Esophagus muscularis mucosa (tissue), 4 donors: ENCODE measurements around the gene FXYD6. TPM values are rescaled to one million over a fixed set of nuclear protein-coding genes. Genes with fewer than 3 reads are reported as not detected.

Experiments
- DNase-seq: peaks from one replicate; pipeline ENCODE4 v3.0.0-alpha.2; 2017; ENCODE audit errors: extremely low spot score
- H3K27ac ChIP-seq, 4 donors: fragments of 200-600 bp; sonication (generic); replicated peaks in 1 of 4; 1 replicate in 3 of 4; 2 replicates in 1 of 4; pipeline ENCODE4 v1.5.1; 2016 to 2019; ENCODE audit warnings: mild to moderate bottlenecking in 1 of 4
- H3K27me3 ChIP-seq, 4 donors: fragments of 200-600 bp; sonication (generic); one replicate each; pipeline versions ENCODE4 v1.5.1 to v1.6.0; 2016 to 2019
- H3K36me3 ChIP-seq, 4 donors: fragments of 200-600 bp; sonication (generic); one replicate each; pipeline ENCODE4 v1.5.1; 2016 to 2019
- H3K4me1 ChIP-seq, 4 donors: fragments of 200-600 bp; sonication (generic); one replicate each; pipeline ENCODE4 v1.5.1; 2016 to 2019
- H3K4me3 ChIP-seq, 4 donors: fragments of 200-600 bp; sonication (generic); 1 replicate in 2 of 4; 2 replicates in 2 of 4; pipeline ENCODE4 v1.5.1; 2016 to 2019; ENCODE audit warnings: mild to moderate bottlenecking in 4 of 4, moderate library complexity in 1 of 4
- H3K9me3 ChIP-seq, 4 donors: fragments of 200-600 bp; sonication (generic); 1 replicate in 3 of 4; 2 replicates in 1 of 4; pipeline ENCODE4 v1.5.1; 2016 to 2019
- CTCF ChIP-seq, 3 experiments: fragments of 200-600 bp in 2 of 3; fragments of 450-650 bp in 1 of 3; sonication (generic) in 2 of 3; IDR thresholded peaks; one replicate each; pipeline ENCODE4 v1.5.1; 2017 to 2019; ENCODE audit warnings: antibody characterized with exemption in 3 of 3, mild to moderate bottlenecking in 2 of 3, moderate library complexity in 1 of 3
- EP300 ChIP-seq: sonication (generic); formaldehyde crosslinking; IDR thresholded peaks from one replicate; pipeline ENCODE4 v1.6.1; 2017; ENCODE audit warnings: antibody characterized with exemption
- POLR2A ChIP-seq: fragments of 450-650 bp; IDR thresholded peaks from one replicate; pipeline ENCODE4 v1.6.1; 2017; ENCODE audit warnings: antibody characterized with exemption, moderate library complexity, mild to moderate bottlenecking, low read depth
- POLR2AphosphoS5 ChIP-seq, 2 donors: sonication (generic); formaldehyde crosslinking; IDR thresholded peaks; one replicate each; pipeline ENCODE4 v1.6.1; 2017; ENCODE audit warnings: antibody characterized with exemption in 2 of 2
- WGBS: methylation state at CpG from one replicate; pipeline ENCODE4 v1.1.5; 2018; 5-methylcytosine and 5-hydroxymethylcytosine counted together
- intact Hi-C: fragments of 100-400 bp; cut with DNase I; formaldehyde crosslinking; loops from one replicate; pipeline ENCODE4 v1.15.1; 2023
- total RNA-seq, 4 donors: library from RNA; depleted of rRNA; stranded (reverse); fragments of >200 nt; gene quantifications; one replicate each; pipeline versions ENCODE4 v1.1.0 to v1.2.1, GENCODE V29; 2016

The FXYD6 gene
- total RNA-seq, 4 donors from 2014 or later = 78.9 to 105 (median 91.5) TPM

- H3K4me1 ChIP-seq = peaks cover 17 to 28% (median 26%) of the 10 kb centered on the region in 4 donors
- WGBS = 92% methylated on average over 9 of the region's 9 CpGs
- intact Hi-C loops = no loop called here
- no peak for DNase-seq
- H3K9me3 ChIP-seq = no peaks in the 10 kb centered on the region
- H3K36me3 ChIP-seq = no peaks in the 10 kb centered on the region
- peaks cover 0 to 66% (median 33%) of the 10 kb centered on the region in 4 donors for H3K27me3 ChIP-seq
- no peak for TF ChIP-seq EP300
- TF ChIP-seq POLR2AphosphoS5 (IDR thresholded peaks at IDR 0.05) = no peak
- TF ChIP-seq CTCF (IDR thresholded peaks at IDR 0.05) = no peak
- no peak for TF ChIP-seq POLR2A
- H3K27ac ChIP-seq = no peak overlapping the region
- H3K4me3 ChIP-seq = no peak overlapping the region
These were observed 82.9 kb downstream of the FXYD6 start for GRCh38 chr11:117793583-117793982.

DNA sequence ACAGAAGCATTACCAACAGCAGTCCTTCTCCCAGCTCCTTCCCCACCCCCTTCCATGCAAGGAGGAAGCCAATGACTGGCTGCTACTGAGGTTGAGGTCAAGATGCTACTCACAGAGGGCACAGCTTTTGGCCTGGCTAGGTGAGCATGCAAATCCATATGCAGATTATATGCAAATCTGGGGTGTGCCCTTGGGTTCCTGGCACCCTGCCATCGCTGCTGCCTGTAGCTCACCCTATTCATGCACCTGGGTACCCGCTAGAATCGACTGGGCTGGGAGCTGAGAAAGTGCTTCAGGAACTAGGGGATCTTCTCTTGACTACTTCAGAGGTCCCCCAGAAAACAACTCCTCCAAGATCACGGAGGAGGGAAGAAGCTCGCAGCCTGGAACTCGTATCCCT, 83.5 kb downstream of the FXYD6 start:
- no peak for DNase-seq
- Histone ChIP-seq H3K27ac (no peak overlapping the region), H3K36me3 (no peaks in the 10 kb centered on the region), H3K4me3 (no peak overlapping the region), H3K27me3 (peaks cover 0 to 62% (median 33%) of the 10 kb centered on the region in 4 donors), H3K9me3 (no peaks in the 10 kb centered on the region), H3K4me1 (peaks cover 17 to 28% (median 26%) of the 10 kb centered on the region in 4 donors)
- WGBS = 95% methylated on average over 5 of the region's 6 CpGs
- no peak for TF ChIP-seq POLR2A
- TF ChIP-seq POLR2AphosphoS5 (IDR thresholded peaks at IDR 0.05) = no peak
- no peak for TF ChIP-seq EP300
- no peak for TF ChIP-seq CTCF (IDR thresholded peaks at IDR 0.05)
- intact Hi-C loops = no loop called here

DNA sequence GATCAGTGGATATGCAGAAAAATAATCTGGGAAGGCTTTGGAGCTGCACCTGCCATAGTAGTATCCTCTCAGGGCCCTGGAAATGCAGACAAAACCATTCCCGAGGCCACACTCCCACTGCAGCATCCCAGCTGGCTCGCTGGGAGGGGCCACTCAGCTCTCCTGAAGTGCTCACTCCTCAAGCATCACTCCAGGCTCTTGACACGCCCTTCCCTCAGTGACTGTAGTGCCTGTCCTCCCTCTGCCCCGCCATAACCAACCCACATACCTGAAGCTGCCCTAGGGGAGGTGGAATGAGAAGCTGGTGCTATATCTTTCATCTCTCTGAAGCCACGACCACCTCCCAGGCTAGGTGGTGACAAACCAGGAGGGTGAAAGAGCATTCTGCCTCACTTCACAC, 84.2 kb downstream of the FXYD6 start:
- peaks cover 17 to 25% (median 22%) of the 10 kb centered on the region in 4 donors for H3K4me1 ChIP-seq
- WGBS = 84% methylated on average over 4 of the region's 5 CpGs
- no peak overlapping the region for H3K27ac ChIP-seq
- intact Hi-C loops = no loop called here
- H3K27me3 ChIP-seq = peaks cover 0 to 54% (median 31%) of the 10 kb centered on the region in 4 donors
- no peak overlapping the region for H3K4me3 ChIP-seq
- no peaks in the 10 kb centered on the region for H3K36me3 ChIP-seq
- TF ChIP-seq CTCF (IDR thresholded peaks at IDR 0.05) = no peak
- no peak for TF ChIP-seq EP300
- DNase-seq = no peak
- no peaks in the 10 kb centered on the region for H3K9me3 ChIP-seq

- 54% methylated on average over 3 of the region's 3 CpGs for WGBS
- Histone ChIP-seq H3K36me3 (no peaks in the 10 kb centered on the region), H3K27me3 (peaks cover 0 to 48% (median 14%) of the 10 kb centered on the region in 4 donors), H3K9me3 (no peaks in the 10 kb centered on the region), H3K4me1 (peaks cover 0 to 5% (median 2%) of the 10 kb centered on the region in 4 donors), H3K27ac (no peak overlapping the region), H3K4me3 (no peak overlapping the region)
- intact Hi-C loops = no loop called here
- DNase-seq = no peak
- TF ChIP-seq CTCF (IDR thresholded peaks at IDR 0.05) (no peak), POLR2AphosphoS5 (IDR thresholded peaks at IDR 0.05) (no peak), EP300 (no peak), POLR2A (no peak)
These were observed 86.2 kb downstream of the FXYD6 start for GRCh38 chr11:117790279-117790678.

GRCh38 chr11:117789241-117789640, 87.2 kb downstream of the FXYD6 start:
- Histone ChIP-seq H3K36me3 (no peaks in the 10 kb centered on the region), H3K9me3 (no peaks in the 10 kb centered on the region), H3K27me3 (peaks cover 0 to 47% (median 6%) of the 10 kb centered on the region in 4 donors), H3K27ac (no peak overlapping the region), H3K4me1 (no peaks in the 10 kb centered on the region), H3K4me3 (no peak overlapping the region)
- intact Hi-C loops = no loop called here
- TF ChIP-seq EP300 (no peak), CTCF (IDR thresholded peaks at IDR 0.05) (no peak), POLR2AphosphoS5 (IDR thresholded peaks at IDR 0.05) (no peak)
- 83% methylated on average over 4 of the region's 4 CpGs for WGBS
- no peak for DNase-seq
